Mucosa of descending colon (tissue), 3 donors: ENCODE results near the gene SPATA18. TPM values are rescaled to one million over a fixed set of nuclear protein-coding genes. Genes with fewer than 3 reads are reported as not detected.

Experiments
- ATAC-seq: fragments of 200-7000 bp; cut with Tn5 transposase; one replicate; pipeline ENCODE4 v1.9.1; 2020; ENCODE audit warnings: mild to moderate bottlenecking, moderate library complexity
- DNase-seq, 3 donors: peaks; one replicate each; pipeline ENCODE4 v3.0.0-alpha.2; 2020
- H3K36me3 ChIP-seq: fragments of 200-600 bp; one replicate; pipeline ENCODE4 v1.8.0; 2021; ENCODE audit warnings: low read depth, mild to moderate bottlenecking
- H3K4me1 ChIP-seq: fragments of 200-600 bp; one replicate; pipeline ENCODE4 v1.8.0; 2021; ENCODE audit warnings: low read depth, mild to moderate bottlenecking
- H3K4me3 ChIP-seq: fragments of 200-600 bp; one replicate; pipeline ENCODE4 v1.8.0; 2021; ENCODE audit warnings: mild to moderate bottlenecking
- H3K9me3 ChIP-seq: fragments of 200-600 bp; one replicate; pipeline ENCODE4 v1.8.0; 2021; ENCODE audit warnings: mild to moderate bottlenecking
- CTCF ChIP-seq: fragments of 200-600 bp; IDR thresholded peaks from one replicate; pipeline ENCODE4 v1.8.0; 2022; ENCODE audit warnings: antibody characterized with exemption, mild to moderate bottlenecking
- intact Hi-C, 2 donors: fragments of 100-400 bp; cut with DNase I in 1 of 2; cut with micrococcal nuclease in 1 of 2; formaldehyde crosslinking; loops; one replicate each; pipeline versions ENCODE4 v1.11.0 to v1.11.1; 2022; cut with DNase I, micrococcal nuclease
- total RNA-seq, 3 donors: library from RNA; stranded (reverse); fragmentation: NEBNext Ultra II Directional in 2 of 3; extraction: Animal tissue kit (Norgen Biotek cat#: 25700) in 2 of 3; gene quantifications; one replicate each; pipeline versions ENCODE4 v1.2.1 to v1.2.4, GENCODE V29; 2021 to 2023
- donor health status: DM: no; HTN: no; CAD: no; lungs with moderate emphysema.
- donor health status: DM: no; HTN: no; CAD: no.
- donor health status: DM: no; HTN: yes; CAD: no.

The SPATA18 gene
- total RNA-seq, 3 donors from 2014 or later: 8.4 to 15.5 (median 8.7) TPM

- intact Hi-C loops: no loop called here
- no peaks in the 10 kb centered on the region for H3K36me3 ChIP-seq
- no peak overlapping the region for H3K4me3 ChIP-seq
- no peaks in the 10 kb centered on the region for H3K9me3 ChIP-seq
- no peaks in the 10 kb centered on the region for H3K4me1 ChIP-seq
- no peak for ATAC-seq
- DNase-seq: no peak
- TF ChIP-seq CTCF: no peak
Measured at GRCh38 chr4:52099860-52100461, 48.9 kb downstream of the SPATA18 start.

GRCh38 chr4:52102587-52102986, 51.5 kb downstream of the SPATA18 start:
- no peak for DNase-seq
- ATAC-seq: no peak
- TF ChIP-seq CTCF: no peak
- H3K36me3 ChIP-seq: no peaks in the 10 kb centered on the region
- intact Hi-C loops: no loop called here
- no peaks in the 10 kb centered on the region for H3K9me3 ChIP-seq
- no peaks in the 10 kb centered on the region for H3K4me1 ChIP-seq
- H3K4me3 ChIP-seq: no peak overlapping the region

- intact Hi-C loops: no loop called here
Measured at GRCh38 chr4:52103319-52103718, 52.2 kb downstream of the SPATA18 start.

GRCh38 chr4:52105276-52105675, 54.2 kb downstream of the SPATA18 start:
- H3K4me3 ChIP-seq: no peak overlapping the region
- intact Hi-C loops: no loop called here
- TF ChIP-seq CTCF: no peak
- H3K36me3 ChIP-seq: no peaks in the 10 kb centered on the region
- no peaks in the 10 kb centered on the region for H3K9me3 ChIP-seq
- H3K4me1 ChIP-seq: no peaks in the 10 kb centered on the region
- DNase-seq (no peak), ATAC-seq (no peak)

More at GRCh38 chr4:52103319-52103718, 52.2 kb downstream of the SPATA18 start:
- ATAC-seq (no peak), DNase-seq (no peak)
- Histone ChIP-seq H3K4me1 (no peaks in the 10 kb centered on the region), H3K9me3 (no peaks in the 10 kb centered on the region), H3K36me3 (no peaks in the 10 kb centered on the region), H3K4me3 (no peak overlapping the region)
- no peak for TF ChIP-seq CTCF

GRCh38 chr4:52106191-52106590, 55.1 kb downstream of the SPATA18 start:
- no peak for TF ChIP-seq CTCF
- H3K9me3 ChIP-seq: no peaks in the 10 kb centered on the region
- intact Hi-C loops: no loop called here

GRCh38 chr4:52106660-52107059, 55.6 kb downstream of the SPATA18 start:
- Histone ChIP-seq H3K9me3 (no peaks in the 10 kb centered on the region), H3K4me3 (no peak overlapping the region), H3K4me1 (no peaks in the 10 kb centered on the region), H3K36me3 (no peaks in the 10 kb centered on the region)
- ATAC-seq: no peak
- no peak for DNase-seq
- TF ChIP-seq CTCF: no peak
- intact Hi-C loops: no loop called here

More at GRCh38 chr4:52106191-52106590, 55.1 kb downstream of the SPATA18 start:
- no peaks in the 10 kb centered on the region for H3K4me1 ChIP-seq
- no peak for DNase-seq
- no peak for ATAC-seq
- no peaks in the 10 kb centered on the region for H3K36me3 ChIP-seq
- no peak overlapping the region for H3K4me3 ChIP-seq
